ENCODE measurements around the gene PCDHGC3. TPM values are rescaled to one million over a fixed set of nuclear protein-coding genes. Genes with fewer than 3 reads are reported as not detected.

Gene PCDHGC3
- total and polyA plus RNA-seq, 2 of the 13 experiments (the other 11 are each of a cell fraction or from before 2014, with no cell fraction given) = 0.20 to 0.30 TPM

DNA sequence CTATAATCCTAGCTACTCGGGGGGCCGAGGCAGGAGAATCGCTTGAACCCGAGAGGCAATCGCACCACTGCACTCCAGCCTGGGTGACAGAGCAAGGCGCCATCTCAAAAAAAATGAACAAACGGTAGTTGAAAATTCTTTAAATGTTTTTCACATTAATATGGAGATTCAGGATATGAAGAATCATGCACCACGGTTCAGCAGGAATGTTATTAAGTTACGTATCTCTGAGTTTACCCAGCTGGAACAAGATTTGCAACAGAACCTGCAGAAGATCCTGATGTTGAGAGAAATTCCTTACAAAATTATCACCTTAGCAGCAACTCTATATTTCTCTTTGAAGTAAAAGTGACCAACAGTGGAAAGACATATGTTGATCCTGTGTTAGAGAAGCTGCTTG lies 35.4 kb upstream of the PCDHGC3 start (continued):
- no peak for TF ChIP-seq ZNF564 (CRISPR knock-in tag; IDR thresholded peaks at IDR 0.05)

DNA sequence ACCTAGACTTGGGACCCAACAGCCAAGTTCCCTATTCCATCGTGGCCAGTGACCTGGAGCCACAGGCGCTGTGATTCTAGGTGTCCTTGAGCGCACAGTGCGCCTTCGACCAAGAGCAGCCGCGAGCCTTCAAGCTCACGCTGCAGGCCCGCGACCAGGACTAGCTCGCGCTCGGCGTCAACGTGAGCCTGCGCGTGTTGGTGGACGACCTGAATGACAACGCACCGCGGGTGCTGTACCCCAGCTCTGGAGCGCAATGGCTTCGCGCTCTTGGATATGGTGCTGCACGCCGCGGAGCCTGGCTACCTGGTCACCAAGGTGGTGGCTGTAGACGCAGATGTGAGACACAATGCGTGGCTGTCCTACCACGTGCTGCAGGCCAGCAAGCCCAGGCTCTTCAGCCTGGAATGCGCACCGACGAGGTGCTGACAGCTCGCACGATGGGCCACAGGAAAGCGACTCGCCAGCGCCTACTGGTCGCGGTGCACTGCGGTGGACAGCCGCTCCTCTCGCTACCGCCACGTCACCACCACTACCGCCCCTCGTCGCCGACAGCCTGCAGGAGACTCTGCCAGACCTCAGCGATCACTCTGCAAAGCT lies 34.1 kb upstream of the PCDHGC3 start:
- 93% methylated on average over 19 of the region's 50 CpGs for WGBS (ENCODE audit: low lambda C conversion rate)
- H2AFZ ChIP-seq (ENCODE audit: low read length) = no peak overlapping the region
- H3K79me2 ChIP-seq (ENCODE audit: insufficient read depth, low read length) = no peaks in the 10 kb centered on the region
- no peak for FAIRE-seq
- DNase-seq (ENCODE audit: low spot score) = no peak
- no peak for ATAC-seq
- no peaks in the 10 kb centered on the region for H4K20me1 ChIP-seq (ENCODE audit: insufficient read depth, low read length)
- in situ Hi-C loops (cut with HindIII; ENCODE audit: extremely low pct_ligation_motif_present, low pct_unique_long_range_greater_than_20kb) = no loop called here
- intact Hi-C loops (cut with micrococcal nuclease; ENCODE audit: unreplicated experiment) = no loop called here
- ChIA-PET POLR2A (no interaction called here), CTCF (ENCODE audit: low intra/inter-chr PET ratio, low total read pairs) (no interaction called here)
- H3K36me3 ChIP-seq (replicated peaks in 1 of 2; ENCODE audit: control insufficient read depth in 1 of 2, insufficient read depth in 2 of 2, low read length in 2 of 2) = no peaks in the 10 kb centered on the region
- no peak overlapping the region for H3K27ac ChIP-seq (ENCODE audit: extremely low read length, insufficient read depth, low read length)
- no peaks in the 10 kb centered on the region for H3K27me3 ChIP-seq (ENCODE audit: control insufficient read depth in 1 of 2, insufficient read depth in 2 of 2, low read length in 2 of 2)
- no peaks in the 10 kb centered on the region for H3K9me3 ChIP-seq (ENCODE audit: low read length)
- H3K4me1 ChIP-seq (ENCODE audit: insufficient read depth, low read length) = no peaks in the 10 kb centered on the region
- BruUV-seq (replicated peaks) = no TSS peak
- no peak overlapping the region for H3K4me2 ChIP-seq (ENCODE audit: low read depth, low read length)
- no peak overlapping the region for H3K9ac ChIP-seq (ENCODE audit: insufficient read depth, low read depth, low read length)
- H3K4me3 ChIP-seq (replicated peaks in 1 of 3; ENCODE audit: insufficient read depth in 1 of 3, low read depth in 2 of 3, low read length in 3 of 3) = no peak overlapping the region
- no peak for TF ChIP-seq TBP (CRISPR knock-in tag; IDR thresholded peaks at IDR 0.05)
- TF ChIP-seq KLF9 (CRISPR knock-in tag; IDR thresholded peaks at IDR 0.05; ENCODE audit: low read depth) = no peak
- no peak for TF ChIP-seq FOXC1 (CRISPR knock-in tag; IDR thresholded peaks at IDR 0.05; ENCODE audit: borderline replicate concordance)
- no peak for TF ChIP-seq NCOA1 (CRISPR knock-in tag; IDR thresholded peaks at IDR 0.05)
- TF ChIP-seq, protein P1, sequence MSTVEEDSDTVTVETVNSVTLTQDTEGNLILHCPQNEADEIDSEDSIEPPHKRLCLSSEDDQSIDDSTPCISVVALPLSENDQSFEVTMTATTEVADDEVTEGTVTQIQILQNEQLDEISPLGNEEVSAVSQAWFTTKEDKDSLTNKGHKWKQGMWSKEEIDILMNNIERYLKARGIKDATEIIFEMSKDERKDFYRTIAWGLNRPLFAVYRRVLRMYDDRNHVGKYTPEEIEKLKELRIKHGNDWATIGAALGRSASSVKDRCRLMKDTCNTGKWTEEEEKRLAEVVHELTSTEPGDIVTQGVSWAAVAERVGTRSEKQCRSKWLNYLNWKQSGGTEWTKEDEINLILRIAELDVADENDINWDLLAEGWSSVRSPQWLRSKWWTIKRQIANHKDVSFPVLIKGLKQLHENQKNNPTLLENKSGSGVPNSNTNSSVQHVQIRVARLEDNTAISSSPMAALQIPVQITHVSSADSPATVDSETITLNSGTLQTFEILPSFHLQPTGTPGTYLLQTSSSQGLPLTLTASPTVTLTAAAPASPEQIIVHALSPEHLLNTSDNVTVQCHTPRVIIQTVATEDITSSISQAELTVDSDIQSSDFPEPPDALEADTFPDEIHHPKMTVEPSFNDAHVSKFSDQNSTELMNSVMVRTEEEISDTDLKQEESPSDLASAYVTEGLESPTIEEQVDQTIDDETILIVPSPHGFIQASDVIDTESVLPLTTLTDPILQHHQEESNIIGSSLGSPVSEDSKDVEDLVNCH (CRISPR knock-in tag; IDR thresholded peaks at IDR 0.05) = no peak
- no peak for TF ChIP-seq EHMT2 (IDR thresholded peaks at IDR 0.05; ENCODE audit: borderline replicate concordance, low read depth, low read length)
- TF ChIP-seq ZNF75D (CRISPR knock-in tag; IDR thresholded peaks at IDR 0.05; ENCODE audit: borderline replicate concordance) = no peak
- TF ChIP-seq ZNF17 (CRISPR knock-in tag; IDR thresholded peaks at IDR 0.05) = no peak
- TF ChIP-seq ZNF570 (CRISPR knock-in tag; IDR thresholded peaks at IDR 0.05; ENCODE audit: borderline replicate concordance) = no peak
- no peak for TF ChIP-seq ZNF883 (CRISPR knock-in tag; IDR thresholded peaks at IDR 0.05; ENCODE audit: not compliant biosample characterization)
- TF ChIP-seq, protein P2, sequence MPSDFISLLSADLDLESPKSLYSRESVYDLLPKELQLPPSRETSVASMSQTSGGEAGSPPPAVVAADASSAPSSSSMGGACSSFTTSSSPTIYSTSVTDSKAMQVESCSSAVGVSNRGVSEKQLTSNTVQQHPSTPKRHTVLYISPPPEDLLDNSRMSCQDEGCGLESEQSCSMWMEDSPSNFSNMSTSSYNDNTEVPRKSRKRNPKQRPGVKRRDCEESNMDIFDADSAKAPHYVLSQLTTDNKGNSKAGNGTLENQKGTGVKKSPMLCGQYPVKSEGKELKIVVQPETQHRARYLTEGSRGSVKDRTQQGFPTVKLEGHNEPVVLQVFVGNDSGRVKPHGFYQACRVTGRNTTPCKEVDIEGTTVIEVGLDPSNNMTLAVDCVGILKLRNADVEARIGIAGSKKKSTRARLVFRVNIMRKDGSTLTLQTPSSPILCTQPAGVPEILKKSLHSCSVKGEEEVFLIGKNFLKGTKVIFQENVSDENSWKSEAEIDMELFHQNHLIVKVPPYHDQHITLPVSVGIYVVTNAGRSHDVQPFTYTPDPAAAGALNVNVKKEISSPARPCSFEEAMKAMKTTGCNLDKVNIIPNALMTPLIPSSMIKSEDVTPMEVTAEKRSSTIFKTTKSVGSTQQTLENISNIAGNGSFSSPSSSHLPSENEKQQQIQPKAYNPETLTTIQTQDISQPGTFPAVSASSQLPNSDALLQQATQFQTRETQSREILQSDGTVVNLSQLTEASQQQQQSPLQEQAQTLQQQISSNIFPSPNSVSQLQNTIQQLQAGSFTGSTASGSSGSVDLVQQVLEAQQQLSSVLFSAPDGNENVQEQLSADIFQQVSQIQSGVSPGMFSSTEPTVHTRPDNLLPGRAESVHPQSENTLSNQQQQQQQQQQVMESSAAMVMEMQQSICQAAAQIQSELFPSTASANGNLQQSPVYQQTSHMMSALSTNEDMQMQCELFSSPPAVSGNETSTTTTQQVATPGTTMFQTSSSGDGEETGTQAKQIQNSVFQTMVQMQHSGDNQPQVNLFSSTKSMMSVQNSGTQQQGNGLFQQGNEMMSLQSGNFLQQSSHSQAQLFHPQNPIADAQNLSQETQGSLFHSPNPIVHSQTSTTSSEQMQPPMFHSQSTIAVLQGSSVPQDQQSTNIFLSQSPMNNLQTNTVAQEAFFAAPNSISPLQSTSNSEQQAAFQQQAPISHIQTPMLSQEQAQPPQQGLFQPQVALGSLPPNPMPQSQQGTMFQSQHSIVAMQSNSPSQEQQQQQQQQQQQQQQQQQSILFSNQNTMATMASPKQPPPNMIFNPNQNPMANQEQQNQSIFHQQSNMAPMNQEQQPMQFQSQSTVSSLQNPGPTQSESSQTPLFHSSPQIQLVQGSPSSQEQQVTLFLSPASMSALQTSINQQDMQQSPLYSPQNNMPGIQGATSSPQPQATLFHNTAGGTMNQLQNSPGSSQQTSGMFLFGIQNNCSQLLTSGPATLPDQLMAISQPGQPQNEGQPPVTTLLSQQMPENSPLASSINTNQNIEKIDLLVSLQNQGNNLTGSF (CRISPR knock-in tag; IDR thresholded peaks at IDR 0.05) = no peak
- TF ChIP-seq, protein P3, sequence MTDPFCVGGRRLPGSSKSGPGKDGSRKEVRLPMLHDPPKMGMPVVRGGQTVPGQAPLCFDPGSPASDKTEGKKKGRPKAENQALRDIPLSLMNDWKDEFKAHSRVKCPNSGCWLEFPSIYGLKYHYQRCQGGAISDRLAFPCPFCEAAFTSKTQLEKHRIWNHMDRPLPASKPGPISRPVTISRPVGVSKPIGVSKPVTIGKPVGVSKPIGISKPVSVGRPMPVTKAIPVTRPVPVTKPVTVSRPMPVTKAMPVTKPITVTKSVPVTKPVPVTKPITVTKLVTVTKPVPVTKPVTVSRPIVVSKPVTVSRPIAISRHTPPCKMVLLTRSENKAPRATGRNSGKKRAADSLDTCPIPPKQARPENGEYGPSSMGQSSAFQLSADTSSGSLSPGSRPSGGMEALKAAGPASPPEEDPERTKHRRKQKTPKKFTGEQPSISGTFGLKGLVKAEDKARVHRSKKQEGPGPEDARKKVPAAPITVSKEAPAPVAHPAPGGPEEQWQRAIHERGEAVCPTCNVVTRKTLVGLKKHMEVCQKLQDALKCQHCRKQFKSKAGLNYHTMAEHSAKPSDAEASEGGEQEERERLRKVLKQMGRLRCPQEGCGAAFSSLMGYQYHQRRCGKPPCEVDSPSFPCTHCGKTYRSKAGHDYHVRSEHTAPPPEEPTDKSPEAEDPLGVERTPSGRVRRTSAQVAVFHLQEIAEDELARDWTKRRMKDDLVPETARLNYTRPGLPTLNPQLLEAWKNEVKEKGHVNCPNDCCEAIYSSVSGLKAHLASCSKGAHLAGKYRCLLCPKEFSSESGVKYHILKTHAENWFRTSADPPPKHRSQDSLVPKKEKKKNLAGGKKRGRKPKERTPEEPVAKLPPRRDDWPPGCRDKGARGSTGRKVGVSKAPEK (CRISPR knock-in tag; IDR thresholded peaks at IDR 0.05; ENCODE audit: borderline replicate concordance) = no peak
